ENCODE results near the gene MAP3K5.
A peak's percentile ranks its signal among the peaks of the same experiment; 100 is the strongest.

Gene MAP3K5

DNA sequence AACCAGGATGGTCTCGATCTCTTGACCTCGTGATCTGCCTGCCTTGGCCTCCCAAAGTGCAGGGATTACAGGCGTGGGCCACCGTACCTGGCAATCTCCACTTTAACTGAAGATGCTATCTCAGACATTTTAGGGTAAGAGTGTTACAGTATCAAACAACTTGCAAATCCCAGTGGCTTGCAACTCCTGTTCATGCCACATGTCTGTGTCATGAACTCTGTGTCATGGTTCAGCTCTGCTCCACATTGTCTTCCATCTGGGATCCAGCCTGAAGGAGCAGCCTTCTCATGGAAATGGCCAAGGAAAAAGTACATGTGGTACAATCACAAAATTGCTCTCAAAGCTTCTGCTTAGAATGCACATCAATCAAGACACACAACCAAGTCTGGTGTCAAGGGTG is 114.9 kb downstream of the MAP3K5 start:
- DNase-seq = no peak

DNA sequence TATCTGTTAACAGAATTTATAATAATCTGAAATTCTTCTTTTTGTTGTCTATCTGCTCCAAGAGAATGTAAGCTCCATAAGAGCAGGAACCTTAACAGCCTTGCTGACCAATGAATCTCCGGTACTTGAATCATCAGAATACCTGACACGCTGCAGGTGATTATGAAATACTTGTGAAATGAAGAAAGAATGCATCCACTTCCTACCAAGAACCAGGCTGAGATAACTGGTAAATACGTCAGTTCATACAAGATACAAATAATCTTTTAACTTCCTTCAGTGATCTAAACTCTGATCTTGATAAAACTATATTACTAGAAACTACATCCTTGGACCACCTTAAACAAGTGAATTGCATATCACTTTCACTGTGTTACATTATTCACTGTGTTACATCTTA is 116.2 kb downstream of the MAP3K5 start:
- no peak for DNase-seq

DNA sequence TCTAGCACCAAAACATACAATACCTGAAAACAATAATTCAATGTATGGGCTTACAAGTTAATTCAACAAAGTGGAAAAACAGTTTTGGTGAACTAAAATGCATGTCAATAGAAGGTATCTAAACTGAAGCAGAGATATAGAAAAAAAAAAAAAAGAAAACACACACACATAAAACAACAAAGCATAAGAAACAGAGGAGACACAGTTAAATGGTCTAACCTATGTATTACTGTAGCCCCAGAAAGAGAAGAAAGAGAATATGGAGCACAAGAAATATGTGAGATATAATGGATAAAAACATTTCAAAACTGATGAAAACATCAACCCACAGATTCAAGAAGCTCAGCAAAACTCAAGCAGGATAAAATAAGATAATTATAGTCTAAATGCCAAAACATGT is 118.7 kb downstream of the MAP3K5 start:
- DNase-seq = no peak

DNA sequence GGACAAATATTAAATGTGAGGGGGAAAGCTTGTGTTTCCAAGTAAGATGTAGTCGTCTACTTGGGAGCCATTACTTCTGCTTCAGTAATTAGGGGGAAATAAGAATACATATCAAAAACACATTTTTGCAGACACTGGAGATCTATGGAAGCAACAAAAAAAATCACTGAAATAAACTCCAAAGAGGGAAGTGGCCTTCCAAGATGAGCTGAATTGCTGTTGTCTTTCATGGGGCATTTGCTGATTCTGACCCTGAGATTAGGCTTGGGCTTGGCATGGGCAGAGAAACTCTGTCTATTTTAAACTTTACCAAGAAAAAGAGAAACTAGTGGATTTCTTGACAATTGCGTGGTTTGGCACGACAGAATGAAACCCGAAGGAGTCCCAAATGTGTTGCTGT is 120.1 kb downstream of the MAP3K5 start:
- no peak for DNase-seq

DNA sequence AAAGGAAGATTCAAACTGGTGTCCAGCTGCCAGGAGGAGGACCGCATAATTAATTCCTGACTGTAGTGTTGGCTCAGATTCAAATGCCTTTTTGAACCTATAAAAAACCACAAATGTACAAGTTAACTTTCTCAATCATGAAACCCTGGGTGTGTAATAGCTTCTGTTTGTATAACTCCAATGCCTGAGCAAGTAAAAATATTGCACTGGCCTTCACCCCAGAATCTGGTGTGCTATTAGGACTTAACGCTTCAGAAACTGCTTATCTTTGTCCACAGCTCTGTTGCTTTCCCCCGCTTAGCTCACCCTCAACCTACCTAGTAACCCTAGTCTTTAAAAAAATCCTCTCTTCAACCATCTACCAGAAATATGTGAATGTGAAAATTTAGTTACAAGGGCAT is 123.0 kb downstream of the MAP3K5 start:
- no peak for DNase-seq

DNA sequence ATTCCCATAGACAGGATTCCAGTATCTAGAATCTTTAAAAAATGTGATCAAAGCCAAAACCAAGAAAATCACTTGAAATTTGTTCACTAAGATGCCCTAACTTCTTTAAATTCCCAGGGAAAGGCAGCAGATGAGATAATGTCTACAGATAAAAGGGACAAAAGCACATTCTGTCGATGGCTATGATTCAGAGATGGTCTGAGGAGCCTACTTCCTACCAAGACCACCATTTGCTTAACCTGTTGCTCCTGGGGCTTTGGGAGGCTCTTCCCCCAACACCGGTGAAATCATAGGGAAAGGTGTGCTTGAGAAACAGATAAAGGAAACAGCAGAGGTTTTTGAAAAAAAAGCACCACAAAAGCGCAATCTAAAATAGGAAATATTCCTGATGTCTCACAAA is 123.7 kb downstream of the MAP3K5 start:
- DNase-seq = no peak

DNA sequence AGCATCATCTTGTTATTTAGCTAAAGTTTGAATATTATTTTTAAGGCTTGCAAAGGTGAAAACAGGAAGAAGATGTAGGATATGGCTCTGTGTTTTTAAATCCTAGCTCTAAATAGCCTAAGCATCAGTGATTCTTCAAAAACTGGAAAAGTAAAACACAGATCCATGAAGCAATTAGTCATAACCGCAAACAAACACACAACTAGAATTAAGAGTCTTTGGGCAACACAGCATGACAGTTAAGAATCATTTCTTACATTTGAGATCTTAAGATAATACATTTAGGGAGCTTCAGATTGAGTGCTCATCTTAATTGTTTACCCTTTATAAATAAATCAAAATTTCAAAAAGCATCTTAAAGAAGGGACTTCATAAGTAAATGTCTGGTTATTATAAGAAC is 126.2 kb downstream of the MAP3K5 start:
- DNase-seq = no peak

DNA sequence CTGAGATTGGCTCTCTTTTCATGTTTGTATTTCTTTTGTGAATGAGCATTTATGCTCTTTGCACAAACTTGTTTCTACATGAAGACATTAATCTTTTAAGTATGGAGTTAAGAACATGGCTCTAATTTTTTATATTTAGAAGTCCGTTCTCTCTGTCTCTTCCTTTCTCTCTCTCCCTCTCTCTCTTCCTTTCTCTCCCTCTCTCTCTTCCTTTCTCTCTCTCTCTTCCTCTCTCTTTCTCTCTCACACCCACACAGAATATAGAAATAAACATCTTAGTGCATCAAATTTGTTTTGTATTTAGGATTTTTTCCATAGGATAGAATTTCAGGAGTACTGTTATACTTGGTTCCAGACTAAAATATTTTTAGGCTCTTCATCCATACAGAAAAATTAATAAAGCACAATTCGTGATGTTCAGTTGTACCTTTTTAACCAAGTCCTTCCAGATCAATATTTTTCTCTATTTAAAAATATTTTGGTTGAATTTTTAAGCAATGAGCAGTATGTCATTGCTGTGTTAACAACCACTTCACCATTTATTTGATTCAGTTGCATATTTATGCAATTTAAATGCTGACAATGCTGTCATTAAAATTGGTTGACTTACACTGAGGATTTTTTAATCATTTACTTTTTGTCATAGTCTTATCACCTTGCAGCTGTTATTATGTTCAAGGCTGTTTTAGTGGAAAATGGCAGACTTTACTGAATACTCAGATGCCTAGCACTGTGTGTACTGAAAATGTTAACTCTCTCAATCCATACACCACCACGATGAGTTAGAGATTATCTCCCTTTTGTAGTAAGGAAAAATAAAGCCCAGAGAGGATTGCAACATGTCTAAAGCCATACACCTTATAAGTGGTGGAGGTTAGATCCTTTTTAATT is 129.7 kb downstream of the MAP3K5 start:
- no peak for DNase-seq

DNA sequence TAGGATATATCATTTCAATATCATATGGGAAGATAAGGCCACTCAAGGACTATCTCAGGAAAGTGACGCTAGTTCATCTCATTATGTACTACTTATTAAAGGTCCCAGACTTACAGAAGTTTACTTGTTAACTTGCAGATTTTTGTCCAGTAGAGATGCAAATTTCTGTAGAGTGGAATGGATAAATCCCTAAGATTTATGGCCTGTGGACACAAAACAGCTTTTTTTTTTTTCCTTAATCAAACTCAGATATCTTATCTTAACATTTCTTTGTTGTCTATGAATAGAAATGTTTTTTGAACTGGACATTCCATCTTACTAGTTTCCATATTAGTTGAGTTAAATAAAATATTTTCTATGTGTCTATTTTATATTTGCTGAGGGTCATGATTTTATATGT is 131.6 kb downstream of the MAP3K5 start:
- no peak for DNase-seq

DNA sequence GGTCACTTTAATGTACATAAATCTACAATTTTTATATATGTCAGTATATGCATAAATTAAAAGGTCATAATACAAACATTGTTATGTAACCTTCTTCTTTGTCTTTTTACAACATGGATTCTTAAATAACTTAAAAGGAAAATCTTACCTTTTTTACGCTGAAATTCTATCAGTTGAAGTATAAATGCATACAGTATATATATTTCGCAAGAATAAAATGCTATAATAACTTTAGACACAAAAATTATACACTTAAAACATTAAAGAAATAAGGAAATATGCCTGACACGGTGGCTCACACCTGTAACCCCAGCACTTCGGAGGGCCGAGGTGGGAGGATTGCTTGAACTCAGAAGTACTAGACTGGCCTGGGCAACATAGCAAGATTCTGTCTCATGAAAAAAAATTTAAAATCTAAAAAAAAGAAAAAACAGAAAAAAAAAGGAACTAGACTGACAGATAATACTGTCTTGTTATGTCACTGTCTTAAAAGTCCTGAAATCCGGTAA is 132.2 kb downstream of the MAP3K5 start:
- DNase-seq = no peak

DNA sequence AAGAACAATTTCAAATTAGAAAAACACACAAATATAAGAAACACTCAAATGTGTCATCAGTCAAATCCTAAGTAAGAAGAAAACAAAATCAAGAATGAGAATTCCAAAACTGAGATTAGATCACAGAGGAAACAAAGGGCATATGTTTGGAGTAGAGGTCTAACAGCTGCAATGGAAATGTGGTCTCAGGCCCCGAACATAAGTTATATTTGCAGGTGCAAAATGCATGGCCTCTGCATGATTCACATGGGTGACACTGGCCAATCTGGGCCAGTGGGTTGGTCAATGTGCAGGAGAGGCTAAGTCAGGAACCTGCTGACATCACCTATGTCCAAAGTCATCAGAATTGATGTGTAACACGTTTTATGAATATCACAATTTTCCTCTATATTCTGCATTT is 133.6 kb downstream of the MAP3K5 start:
- no peak for DNase-seq

DNA sequence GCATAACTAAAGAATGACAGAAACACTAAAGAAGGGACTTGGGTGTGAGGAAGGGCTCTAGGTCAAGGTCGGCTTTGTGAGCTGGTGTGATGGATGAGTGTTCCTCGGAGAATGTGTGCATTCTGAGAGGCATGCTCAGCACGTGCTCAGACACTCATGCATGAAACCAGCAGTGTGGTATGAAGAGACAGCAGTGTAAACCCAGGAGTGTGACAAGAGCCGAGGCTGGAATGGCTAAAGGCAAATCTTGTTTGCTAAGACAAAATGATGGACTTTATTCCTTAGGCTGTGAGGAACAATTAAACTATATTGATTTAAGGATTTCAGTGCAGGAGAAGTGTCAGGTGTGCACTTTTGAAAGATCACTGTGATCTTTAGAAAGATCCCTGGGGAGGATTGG is 134.6 kb downstream of the MAP3K5 start:
- no peak for DNase-seq

DNA sequence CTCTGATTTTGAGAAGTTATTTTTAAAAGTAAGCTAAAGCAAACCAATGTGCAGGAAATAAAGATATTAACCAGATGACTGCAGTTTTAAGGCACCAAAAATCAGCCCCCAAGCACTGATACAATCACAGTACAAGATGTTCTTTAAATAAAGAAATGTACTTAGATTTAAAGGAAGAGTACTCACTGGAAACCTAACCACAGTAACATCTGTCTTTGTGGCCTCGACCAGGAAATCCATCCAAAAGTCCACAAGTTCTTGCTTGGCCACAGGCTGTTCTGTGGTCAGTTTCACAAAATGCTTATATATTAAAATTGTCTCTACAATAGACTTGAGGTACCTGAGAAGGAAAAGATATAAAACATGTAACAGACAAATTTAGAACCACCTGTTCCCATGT is 136.2 kb downstream of the MAP3K5 start:
- DNase-seq = no peak

DNA sequence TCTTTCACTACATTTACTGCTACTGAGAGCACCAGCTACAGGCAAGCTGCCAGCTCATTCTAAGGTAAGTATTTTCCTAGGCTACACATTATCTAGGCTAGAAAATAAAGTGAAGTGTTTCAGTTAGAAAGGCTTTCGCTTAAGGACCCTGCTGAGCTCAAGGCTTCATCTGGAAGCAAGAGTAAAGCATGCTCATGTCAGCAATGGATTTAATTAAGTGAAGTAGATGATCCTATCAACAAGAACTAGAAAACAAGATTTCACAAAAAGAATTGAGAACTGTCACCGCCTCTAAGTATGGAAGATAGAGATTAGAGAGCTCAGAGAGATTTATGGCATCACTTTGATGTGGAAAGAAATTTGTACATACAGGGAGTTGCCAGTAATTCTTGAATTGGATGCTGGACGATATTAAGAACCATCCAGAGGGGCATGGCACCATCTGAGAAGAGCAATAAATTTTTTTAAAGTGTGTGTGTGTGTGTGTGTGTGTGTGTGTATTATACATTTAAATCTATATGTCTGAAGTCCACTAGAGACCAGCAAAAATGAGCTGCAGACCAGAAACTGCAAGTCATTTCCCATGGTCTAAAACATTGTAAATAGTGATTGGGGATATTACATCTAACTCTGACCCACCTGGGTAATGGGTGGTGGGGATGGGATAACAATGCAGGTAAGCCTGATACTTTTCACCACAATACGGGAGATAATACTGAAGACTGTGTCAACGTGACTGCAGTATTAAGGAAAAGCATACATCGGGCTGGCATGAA is 136.8 kb downstream of the MAP3K5 start:
- no peak for DNase-seq

DNA sequence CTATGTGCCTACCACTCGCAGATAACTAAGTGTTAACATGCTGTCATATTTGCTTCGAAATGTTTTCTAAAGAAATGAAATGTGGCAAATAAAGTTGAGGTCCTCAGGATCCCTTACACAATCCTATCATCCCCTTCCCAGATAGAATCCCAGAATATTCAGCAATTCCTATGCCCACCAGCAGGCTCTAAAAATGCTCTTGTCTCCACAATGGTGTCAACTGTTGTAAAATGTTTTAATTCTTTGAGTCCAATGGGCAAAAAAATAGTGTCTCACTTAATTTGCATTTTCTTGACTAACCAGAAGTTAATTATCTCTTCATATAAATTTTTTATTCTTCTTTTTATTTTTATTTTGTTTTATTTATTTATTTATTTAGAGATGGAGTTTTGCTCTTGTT is 138.2 kb downstream of the MAP3K5 start:
- no peak for DNase-seq

DNA sequence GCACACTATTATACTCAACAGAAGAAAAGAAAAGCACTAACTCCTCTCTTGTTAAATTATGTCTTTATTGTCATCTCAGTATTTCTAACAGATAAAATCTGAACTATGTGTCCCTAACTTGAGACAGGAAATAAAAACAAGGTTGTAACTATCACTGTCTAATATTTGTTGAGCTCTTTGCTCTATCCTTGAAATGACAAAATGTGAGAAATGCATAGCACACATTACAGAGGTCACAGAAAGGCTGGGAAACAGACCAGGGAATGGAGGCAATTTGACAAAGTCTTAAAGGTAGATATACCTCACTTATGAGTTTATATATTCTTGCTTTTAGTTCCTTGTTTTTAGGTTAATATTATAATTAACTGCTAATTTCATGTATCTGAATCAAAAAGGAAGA is 139.6 kb downstream of the MAP3K5 start:
- no peak for DNase-seq

DNA sequence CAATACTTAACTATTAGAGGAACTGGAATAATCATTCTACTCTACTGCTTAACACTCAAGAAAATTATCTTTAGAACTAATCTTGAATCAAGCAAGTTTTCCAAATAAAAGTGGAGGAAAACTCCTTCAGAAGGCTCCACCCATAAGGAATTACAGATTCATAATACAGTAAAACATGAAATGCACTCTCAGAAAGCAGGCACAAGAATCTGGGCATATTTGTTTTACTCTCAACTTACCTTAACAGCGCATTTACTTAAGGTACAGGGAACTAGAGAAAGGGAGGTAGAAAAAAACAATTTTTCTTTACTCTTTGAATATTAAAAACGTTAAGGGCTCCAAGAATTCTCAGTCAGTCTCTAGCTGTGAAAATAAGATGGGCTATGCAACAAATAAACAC is 140.3 kb downstream of the MAP3K5 start:
- no peak for DNase-seq

GRCh38 chr6:136647363-136647852 is 144.9 kb downstream of the MAP3K5 start:
- no peak for DNase-seq

GRCh38 chr6:136646377-136646776 is 145.9 kb downstream of the MAP3K5 start:
- no peak for DNase-seq

DNA sequence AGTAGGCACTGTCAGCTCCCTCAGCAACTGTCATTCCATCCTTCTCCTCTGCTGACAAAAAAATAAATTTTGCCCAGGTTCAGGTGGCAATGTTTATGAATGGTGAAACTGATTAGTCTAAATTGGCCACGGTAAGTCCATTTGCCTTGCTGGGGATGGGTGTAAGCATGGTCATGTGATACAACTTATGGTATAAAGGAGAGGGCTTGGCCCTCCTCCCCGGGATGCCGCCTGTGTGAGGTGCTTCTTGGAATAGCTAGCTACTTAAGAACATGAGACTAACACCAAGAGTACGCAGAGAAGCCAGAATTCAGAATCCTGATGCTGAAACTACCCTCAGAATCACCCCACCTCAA is 147.7 kb downstream of the MAP3K5 start:
- no peak for DNase-seq

- peak; percentile 85 for DNase-seq
These were observed 148.3 kb downstream of the MAP3K5 start for GRCh38 chr6:136643850-136644596.

DNA sequence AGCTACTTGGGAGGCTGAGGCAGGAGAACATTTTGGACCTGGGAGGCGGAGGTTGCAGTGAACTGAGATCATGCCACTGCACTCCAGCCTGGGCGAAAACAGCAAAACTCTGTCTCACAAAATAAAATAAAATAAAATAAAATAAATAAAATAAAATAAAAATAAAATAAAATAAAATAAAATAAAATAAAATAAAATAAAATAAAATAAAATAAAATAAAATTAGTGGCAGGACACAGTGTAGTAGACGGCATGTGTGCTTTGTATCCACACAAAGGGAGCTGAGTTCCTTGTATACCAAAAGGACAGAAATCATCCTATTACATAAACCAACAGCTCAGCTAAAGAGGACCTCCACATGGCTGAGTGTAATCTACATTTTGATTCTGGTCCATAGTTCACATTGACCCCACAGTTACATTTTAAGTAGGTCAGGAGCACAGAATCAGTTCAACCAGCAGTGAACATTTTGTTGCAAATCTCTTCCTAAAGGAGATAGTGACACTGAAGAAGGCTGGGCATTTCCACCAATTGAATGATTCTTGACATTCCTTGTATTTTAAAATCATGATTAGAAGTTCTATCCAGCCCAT is 150.3 kb downstream of the MAP3K5 start:
- no peak for DNase-seq

GRCh38 chr6:136641166-136641565 is 151.1 kb downstream of the MAP3K5 start:
- no peak for DNase-seq
